Activated naive CD4-positive, alpha-beta T cell treated with anti-CD3 and anti-CD28 coated beads for 36 hours (primary cell): ENCODE results near the gene BMAL2. TPM values are rescaled to one million over a fixed set of nuclear protein-coding genes. Genes with fewer than 3 reads are reported as not detected.

Experiments used
- CTCF ChIA-PET: fragments of 350-600 bp; sonication (Branson Sonifier 250); formaldehyde crosslinking; loops from one replicate; lab custom pipeline; 2021; ENCODE audit warnings: antibody characterized with exemption; lab: Charles Lee
- DNase-seq: peaks from one replicate; pipeline ENCODE4 v3.0.0-alpha.2; 2020
- H3K27ac Mint-ChIP-seq: one replicate; pipeline ENCODE4 v1.8.0; 2021; ENCODE audit warnings: mild to moderate bottlenecking, mixed read lengths
- H3K27me3 Mint-ChIP-seq: one replicate; pipeline ENCODE4 v1.8.0; 2021; ENCODE audit warnings: low read depth, mixed read lengths
- H3K36me3 Mint-ChIP-seq: one replicate; pipeline ENCODE4 v1.8.0; 2021; ENCODE audit warnings: low read depth, mixed read lengths
- H3K4me1 Mint-ChIP-seq: one replicate; pipeline ENCODE4 v1.8.0; 2021; ENCODE audit warnings: low read depth, mixed read lengths
- H3K4me3 Mint-ChIP-seq: one replicate; pipeline ENCODE4 v1.8.0; 2021; ENCODE audit warnings: mild to moderate bottlenecking, moderate library complexity, mixed read lengths
- H3K9me3 Mint-ChIP-seq: one replicate; pipeline ENCODE4 v1.8.0; 2021; ENCODE audit warnings: mixed read lengths
- intact Hi-C: fragments of 100-400 bp; cut with micrococcal nuclease; formaldehyde crosslinking; loops from one replicate; pipeline ENCODE4 v1.15.1; 2023
- total RNA-seq, 2 experiments: library from RNA; stranded (reverse); gene quantifications; one replicate each; pipeline ENCODE4 v1.2.3, GENCODE V29; 2021

BMAL2 gene
- total RNA-seq, 2 experiments from 2014 or later = 7.9 to 9.2 TPM

- no peaks in the 10 kb centered on the region for H3K9me3 Mint-ChIP-seq
- H3K4me1 Mint-ChIP-seq = no peaks in the 10 kb centered on the region
- peaks cover 12% of the 10 kb centered on the region for H3K27me3 Mint-ChIP-seq
- DNase-seq = no peak
- no peaks in the 10 kb centered on the region for H3K36me3 Mint-ChIP-seq
- intact Hi-C loops = no loop called here
- no peak overlapping the region for H3K4me3 Mint-ChIP-seq
- CTCF ChIA-PET = no interaction called here
- no peak overlapping the region for H3K27ac Mint-ChIP-seq
Measured at GRCh38 chr12:27366621-27367020, 34.0 kb downstream of the BMAL2 start.

DNA sequence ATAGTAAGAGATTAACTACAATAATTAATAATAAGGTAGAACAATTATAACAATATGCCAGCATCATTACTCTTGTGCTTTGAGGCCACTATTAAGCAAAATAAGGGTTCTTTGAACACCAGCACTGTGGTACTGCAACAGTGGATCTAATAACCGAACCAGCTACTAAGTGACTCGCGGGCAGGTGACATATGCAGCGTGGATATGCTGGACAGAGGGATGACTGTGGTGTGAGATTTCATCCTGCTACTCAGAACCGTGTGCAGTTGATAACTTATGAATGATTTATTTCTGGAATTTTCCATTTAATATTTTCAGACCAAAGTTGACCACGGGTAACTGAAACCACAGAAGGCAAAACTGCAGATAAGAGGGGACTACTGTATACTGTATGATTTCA, 34.4 kb downstream of the BMAL2 start:
- H3K27ac Mint-ChIP-seq = no peak overlapping the region
- no peaks in the 10 kb centered on the region for H3K36me3 Mint-ChIP-seq
- no peaks in the 10 kb centered on the region for H3K4me1 Mint-ChIP-seq
- intact Hi-C loops = no loop called here
- DNase-seq = no peak
- no peaks in the 10 kb centered on the region for H3K9me3 Mint-ChIP-seq
- peaks cover 8% of the 10 kb centered on the region for H3K27me3 Mint-ChIP-seq
- H3K4me3 Mint-ChIP-seq = no peak overlapping the region
- CTCF ChIA-PET = no interaction called here

- intact Hi-C loops = loop anchor here (2.0 to 5.0 kb wide), 3 partner anchors 240 to 530 kb away; no protein-coding TSS in a partner anchor
- H3K36me3 Mint-ChIP-seq = no peaks in the 10 kb centered on the region
- H3K4me3 Mint-ChIP-seq = no peak overlapping the region
- H3K4me1 Mint-ChIP-seq = no peaks in the 10 kb centered on the region
- H3K27ac Mint-ChIP-seq = no peak overlapping the region
- no peaks in the 10 kb centered on the region for H3K9me3 Mint-ChIP-seq
- H3K27me3 Mint-ChIP-seq = no peaks in the 10 kb centered on the region
- CTCF ChIA-PET = interaction anchor here (0.7 to 1.1 kb wide), 4 partner anchors 8 to 204 kb away, joined by 3 read pairs; no protein-coding TSS in a partner anchor
- no peak for DNase-seq
Measured at GRCh38 chr12:27382171-27382795, 49.6 kb downstream of the BMAL2 start.

Other genes with a start within 250 kb of the BMAL2 start
- 10 to 100 TPM; 21.3 to 21.4 TPM for gene STK38L, start 88.5 kb upstream of the BMAL2 start, total RNA-seq
- gene SMCO2, start 113.9 kb downstream of the BMAL2 start, total RNA-seq = under 1 TPM; 0.19 to 0.22 TPM
- 10 to 100 TPM; 43.4 to 43.6 TPM for gene PPFIBP1, start 191.4 kb downstream of the BMAL2 start, total RNA-seq